AG04449 (cell line): ENCODE data around the gene CHST11.

Experiments used
- CTCF ChIA-PET: fragments of 350-600 bp; formaldehyde crosslinking; extraction: SDS; loops from one replicate; lab custom pipeline; 2021; ENCODE audit warnings: antibody characterized with exemption; lab: Yijun Ruan, JAX
- POLR2A ChIA-PET: fragments of 400-600, 350-600 bp; formaldehyde crosslinking; extraction: SDS; loops from one replicate; lab custom pipeline; 2020; ENCODE audit warnings: antibody characterized with exemption, inconsistent platforms; lab: Yijun Ruan, JAX
- DNase-seq: peaks from one replicate; pipeline ENCODE4 v3.0.0-alpha.2; 2010; ENCODE audit warnings: low read depth, low spot score
- H3K4me3 ChIP-seq: 2 replicates; pipeline ENCODE4 v1.5.1; 2011; ENCODE audit warnings: low read depth, mild to moderate bottlenecking, control low read depth, low read length
- CTCF ChIP-seq: IDR thresholded peaks from one replicate; pipeline ENCODE4 v1.5.1; 2011; ENCODE audit warnings: mild to moderate bottlenecking, moderate library complexity, low read length, control low read depth, inconsistent platforms; ENCODE audit not compliant: insufficient read depth; ENCODE audit errors: missing control alignments

CHST11 gene

GRCh38 chr12:104517880-104518279 is 61.1 kb downstream of the CHST11 start:
- POLR2A ChIA-PET = no interaction called here
- H3K4me3 ChIP-seq = no peak overlapping the region
- TF ChIP-seq CTCF = no peak
- CTCF ChIA-PET = interaction anchor here (1.2 kb wide), 1 partner anchor 15 kb away, joined by 3 read pairs; no protein-coding TSS in a partner anchor
- no peak for DNase-seq

- ChIA-PET POLR2A (no interaction called here), CTCF (no interaction called here)
- TF ChIP-seq CTCF = no peak
- DNase-seq = no peak
- no peak overlapping the region for H3K4me3 ChIP-seq
Measured at GRCh38 chr12:104519190-104520019, 62.7 kb downstream of the CHST11 start.

GRCh38 chr12:104520242-104520900 is 63.6 kb downstream of the CHST11 start:
- TF ChIP-seq CTCF = no peak
- ChIA-PET CTCF (no interaction called here), POLR2A (no interaction called here)
- H3K4me3 ChIP-seq = no peak overlapping the region
- DNase-seq = no peak

GRCh38 chr12:104521731-104522130 is 65.0 kb downstream of the CHST11 start:
- no peak for TF ChIP-seq CTCF
- no peak for DNase-seq
- ChIA-PET CTCF (interaction anchor here (1.4 kb wide), 1 partner anchor 355 kb away, joined by 3 read pairs; no protein-coding TSS in a partner anchor), POLR2A (no interaction called here)
- no peak overlapping the region for H3K4me3 ChIP-seq

- POLR2A ChIA-PET = no interaction called here
Measured at GRCh38 chr12:104522985-104523722, 66.4 kb downstream of the CHST11 start.

More at GRCh38 chr12:104522985-104523722, 66.4 kb downstream of the CHST11 start:
- no peak for DNase-seq
- TF ChIP-seq CTCF = no peak
- CTCF ChIA-PET = no interaction called here
- no peak overlapping the region for H3K4me3 ChIP-seq
